Gastrocnemius medialis (tissue), 4 donors: Measurements from ENCODE around the gene SURF6.
A peak's percentile ranks its signal among the peaks of the same experiment; 100 is the strongest.

Experiments
- POLR2A ChIP-seq, 2 donors: fragments of 450-650 bp; IDR thresholded peaks; one replicate each; pipeline ENCODE4 v1.6.1; 2017; ENCODE audit warnings: antibody characterized with exemption in 2 of 2, mild to moderate bottlenecking in 2 of 2, moderate library complexity in 2 of 2
- TF ChIP-seq, protein P1 (sequence below), 5 experiments: fragments of 450-650 bp in 3 of 5; fragments of 200-600 bp in 2 of 5; sonication (generic) in 2 of 5; IDR thresholded peaks in 4 of 5; conservative IDR thresholded peaks in 1 of 5; 1 replicate in 4 of 5; 2 replicates in 1 of 5; pipeline ENCODE4 v1.5.1; 2016 to 2019; ENCODE audit warnings: antibody characterized with exemption in 5 of 5, mild to moderate bottlenecking in 3 of 5, moderate library complexity in 3 of 5

DNA sequence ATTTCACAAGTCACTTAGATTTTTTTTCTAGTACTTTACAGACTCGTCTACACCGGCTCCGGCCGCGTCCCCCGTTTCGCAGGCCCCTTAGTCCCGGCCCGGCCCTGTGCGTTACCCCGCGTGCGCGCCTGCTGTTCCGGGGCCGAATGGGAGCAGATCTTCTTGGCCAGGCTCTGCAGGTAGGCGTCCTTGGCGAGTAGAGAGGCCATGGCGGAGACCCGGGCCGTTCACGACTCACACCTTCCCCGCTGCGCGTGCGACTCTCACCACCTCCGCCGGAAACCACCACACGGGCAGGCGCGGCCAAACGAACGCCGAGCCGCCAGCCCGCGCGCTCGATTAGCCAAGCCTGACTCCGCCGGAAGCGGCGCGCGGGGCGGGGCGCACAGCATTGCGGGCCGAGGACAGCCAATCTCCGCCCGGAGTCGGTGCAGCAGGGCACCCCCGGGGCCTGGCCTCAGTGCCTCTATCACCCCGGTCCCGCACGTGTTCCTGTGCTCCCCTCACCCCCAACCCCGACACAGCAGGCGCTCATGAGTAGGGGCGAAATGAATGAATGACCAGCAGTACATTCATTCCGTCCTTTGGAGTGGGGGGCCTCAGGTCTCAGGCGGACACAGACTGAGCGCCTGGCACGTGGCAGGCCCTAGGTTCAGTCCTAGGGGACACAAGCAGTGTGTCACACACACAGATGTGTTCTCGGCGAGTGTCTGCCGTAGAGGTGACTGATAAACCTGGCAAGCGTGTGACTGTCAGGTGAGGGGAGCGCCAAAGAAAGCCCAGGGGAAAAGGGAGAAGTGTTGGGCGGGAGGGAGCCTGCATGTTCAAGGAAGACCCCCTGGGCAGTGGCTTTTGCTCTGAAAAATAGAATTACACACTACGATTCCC, at the start of gene SURF6:
- TF ChIP-seq, protein P1, sequence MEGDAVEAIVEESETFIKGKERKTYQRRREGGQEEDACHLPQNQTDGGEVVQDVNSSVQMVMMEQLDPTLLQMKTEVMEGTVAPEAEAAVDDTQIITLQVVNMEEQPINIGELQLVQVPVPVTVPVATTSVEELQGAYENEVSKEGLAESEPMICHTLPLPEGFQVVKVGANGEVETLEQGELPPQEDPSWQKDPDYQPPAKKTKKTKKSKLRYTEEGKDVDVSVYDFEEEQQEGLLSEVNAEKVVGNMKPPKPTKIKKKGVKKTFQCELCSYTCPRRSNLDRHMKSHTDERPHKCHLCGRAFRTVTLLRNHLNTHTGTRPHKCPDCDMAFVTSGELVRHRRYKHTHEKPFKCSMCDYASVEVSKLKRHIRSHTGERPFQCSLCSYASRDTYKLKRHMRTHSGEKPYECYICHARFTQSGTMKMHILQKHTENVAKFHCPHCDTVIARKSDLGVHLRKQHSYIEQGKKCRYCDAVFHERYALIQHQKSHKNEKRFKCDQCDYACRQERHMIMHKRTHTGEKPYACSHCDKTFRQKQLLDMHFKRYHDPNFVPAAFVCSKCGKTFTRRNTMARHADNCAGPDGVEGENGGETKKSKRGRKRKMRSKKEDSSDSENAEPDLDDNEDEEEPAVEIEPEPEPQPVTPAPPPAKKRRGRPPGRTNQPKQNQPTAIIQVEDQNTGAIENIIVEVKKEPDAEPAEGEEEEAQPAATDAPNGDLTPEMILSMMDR (IDR thresholded peaks at IDR 0.05 in 4 of 5, conservative IDR thresholded peaks at IDR 0.05 in 1 of 5), result peak in 1 of 5 experiments; percentile 13
- peak; percentile 65 to 70 for TF ChIP-seq POLR2A (IDR thresholded peaks at IDR 0.05)
